Sigmoid colon (tissue), 7 donors: Measurements from ENCODE around the gene NOX5. TPM values are rescaled to one million over a fixed set of nuclear protein-coding genes. Genes with fewer than 3 reads are reported as not detected.

Experiments used
- DNase-seq: peaks from one replicate; pipeline ENCODE4 v3.0.0-alpha.2; 2019
- H3K27ac ChIP-seq, 4 donors: fragments of 200-600 bp; sonication (generic); one replicate each; pipeline ENCODE4 v1.5.1; 2016 to 2019; ENCODE audit warnings: mild to moderate bottlenecking in 1 of 4
- H3K27me3 ChIP-seq, 3 donors: fragments of 200-600 bp; sonication (generic); one replicate each; pipeline ENCODE4 v1.5.1; 2019; ENCODE audit warnings: mild to moderate bottlenecking in 1 of 3
- H3K36me3 ChIP-seq, 4 donors: fragments of 200-600 bp; sonication (generic); one replicate each; pipeline ENCODE4 v1.5.1; 2016 to 2019
- H3K4me1 ChIP-seq, 4 donors: fragments of 200-600 bp; sonication (generic); one replicate each; pipeline ENCODE4 v1.5.1; 2017 to 2019
- H3K4me3 ChIP-seq, 4 donors: fragments of 200-600 bp; sonication (generic); one replicate each; pipeline ENCODE4 v1.5.1; 2017 to 2019; ENCODE audit warnings: mild to moderate bottlenecking in 2 of 4, moderate library complexity in 1 of 4
- H3K9me3 ChIP-seq, 4 donors: fragments of 200-600 bp in 3 of 4; sonication (generic) in 3 of 4; one replicate each; pipeline versions ENCODE4 v1.5.1 to v1.6.1; 2013 to 2019
- EP300 ChIP-seq, 4 donors: sonication (generic); formaldehyde crosslinking; IDR thresholded peaks; one replicate each; pipeline ENCODE4 v1.6.1; 2017; ENCODE audit warnings: antibody characterized with exemption in 4 of 4
- POLR2A ChIP-seq, 2 donors: fragments of 450-650 bp; IDR thresholded peaks; one replicate each; pipeline ENCODE4 v1.6.1; 2016; ENCODE audit warnings: antibody characterized with exemption in 2 of 2, mild to moderate bottlenecking in 2 of 2, moderate library complexity in 2 of 2
- POLR2AphosphoS5 ChIP-seq, 4 donors: sonication (generic); formaldehyde crosslinking; IDR thresholded peaks; one replicate each; pipeline ENCODE4 v1.6.1; 2017; ENCODE audit warnings: antibody characterized with exemption in 4 of 4
- WGBS, 2 donors: extraction: QIAGEN DNeasy Blood & Tissue Kit; methylation state at CpG; one replicate each; pipeline ENCODE4 v1.1.7; 2013; 5-methylcytosine and 5-hydroxymethylcytosine counted together
- intact Hi-C: fragments of 100-400 bp; cut with DNase I; formaldehyde crosslinking; loops from one replicate; pipeline ENCODE4 v1.15.1; 2023
- polyA plus RNA-seq, 3 donors: library from polyadenylated mRNA; stranded (reverse); fragments of 200-250 nt; gene quantifications; one replicate each; pipeline ENCODE4 v1.2.3, GENCODE V29; 2013
- total RNA-seq, 4 donors: library from RNA; depleted of rRNA; stranded (reverse); fragments of >200 nt; gene quantifications; one replicate each; pipeline ENCODE4 v1.1.0, GENCODE V29; 2016
- TF ChIP-seq, protein P1 (sequence below), 4 experiments: fragments of 450-650 bp in 3 of 4; fragments of 200-600 bp in 1 of 4; IDR thresholded peaks; one replicate each; pipeline ENCODE4 v1.5.1; 2016 to 2019; ENCODE audit warnings: antibody characterized with exemption in 4 of 4, mild to moderate bottlenecking in 3 of 4, moderate library complexity in 2 of 4
- donor health status: healthy with polysubstance abuse.
- donor health status: Bipolar disorder and iron deficiency.
- donor health status: healthy.

NOX5 gene
- total and polyA plus RNA-seq, 7 donors: 0.16 to 0.49 (median 0.36) TPM; not detected in 4

- Histone ChIP-seq H3K4me1 (peaks cover 0 to 15% (median 11%) of the 10 kb centered on the region in 4 donors), H3K4me3 (no peak overlapping the region), H3K9me3 (peaks cover 0 to 3% (median 0%) of the 10 kb centered on the region in 4 donors), H3K36me3 (no peaks in the 10 kb centered on the region), H3K27me3 (peaks cover 2 to 34% (median 12%) of the 10 kb centered on the region in 3 donors), H3K27ac (no peak overlapping the region)
- DNase-seq: peak; percentile 9
- TF ChIP-seq, protein P1, sequence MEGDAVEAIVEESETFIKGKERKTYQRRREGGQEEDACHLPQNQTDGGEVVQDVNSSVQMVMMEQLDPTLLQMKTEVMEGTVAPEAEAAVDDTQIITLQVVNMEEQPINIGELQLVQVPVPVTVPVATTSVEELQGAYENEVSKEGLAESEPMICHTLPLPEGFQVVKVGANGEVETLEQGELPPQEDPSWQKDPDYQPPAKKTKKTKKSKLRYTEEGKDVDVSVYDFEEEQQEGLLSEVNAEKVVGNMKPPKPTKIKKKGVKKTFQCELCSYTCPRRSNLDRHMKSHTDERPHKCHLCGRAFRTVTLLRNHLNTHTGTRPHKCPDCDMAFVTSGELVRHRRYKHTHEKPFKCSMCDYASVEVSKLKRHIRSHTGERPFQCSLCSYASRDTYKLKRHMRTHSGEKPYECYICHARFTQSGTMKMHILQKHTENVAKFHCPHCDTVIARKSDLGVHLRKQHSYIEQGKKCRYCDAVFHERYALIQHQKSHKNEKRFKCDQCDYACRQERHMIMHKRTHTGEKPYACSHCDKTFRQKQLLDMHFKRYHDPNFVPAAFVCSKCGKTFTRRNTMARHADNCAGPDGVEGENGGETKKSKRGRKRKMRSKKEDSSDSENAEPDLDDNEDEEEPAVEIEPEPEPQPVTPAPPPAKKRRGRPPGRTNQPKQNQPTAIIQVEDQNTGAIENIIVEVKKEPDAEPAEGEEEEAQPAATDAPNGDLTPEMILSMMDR (IDR thresholded peaks at IDR 0.05): no peak
- no peak for TF ChIP-seq POLR2A (IDR thresholded peaks at IDR 0.05)
- TF ChIP-seq POLR2AphosphoS5 (IDR thresholded peaks at IDR 0.05): no peak
- no peak for TF ChIP-seq EP300 (IDR thresholded peaks at IDR 0.05)
- intact Hi-C loops: no loop called here
- 94 to 97% methylated on average over 2 of the region's 2 CpGs for WGBS, 2 donors
Measured at GRCh38 chr15:69072906-69073305, 58.4 kb downstream of the NOX5 start.

GRCh38 chr15:69074001-69074842 is 59.7 kb downstream of the NOX5 start:
- DNase-seq: peak; percentile 69
- H3K27ac ChIP-seq: peak overlapping the region in 1 of 4 donors; percentile 40
- TF ChIP-seq POLR2AphosphoS5 (IDR thresholded peaks at IDR 0.05) (no peak), POLR2A (IDR thresholded peaks at IDR 0.05) (no peak), EP300 (IDR thresholded peaks at IDR 0.05) (no peak)
- TF ChIP-seq, protein P1 (IDR thresholded peaks at IDR 0.05): no peak
- peaks cover 0 to 15% (median 11%) of the 10 kb centered on the region in 4 donors for H3K4me1 ChIP-seq
- peaks cover 0 to 3% (median 0%) of the 10 kb centered on the region in 4 donors for H3K9me3 ChIP-seq
- peak overlapping the region; percentile 20 to 51 (median 46) for H3K4me3 ChIP-seq
- H3K27me3 ChIP-seq: peaks cover 2 to 34% (median 12%) of the 10 kb centered on the region in 3 donors
- H3K36me3 ChIP-seq: no peaks in the 10 kb centered on the region
- intact Hi-C loops: no loop called here
- WGBS, 2 donors: 1 to 3% methylated on average over 45 of the region's 45 CpGs

DNA sequence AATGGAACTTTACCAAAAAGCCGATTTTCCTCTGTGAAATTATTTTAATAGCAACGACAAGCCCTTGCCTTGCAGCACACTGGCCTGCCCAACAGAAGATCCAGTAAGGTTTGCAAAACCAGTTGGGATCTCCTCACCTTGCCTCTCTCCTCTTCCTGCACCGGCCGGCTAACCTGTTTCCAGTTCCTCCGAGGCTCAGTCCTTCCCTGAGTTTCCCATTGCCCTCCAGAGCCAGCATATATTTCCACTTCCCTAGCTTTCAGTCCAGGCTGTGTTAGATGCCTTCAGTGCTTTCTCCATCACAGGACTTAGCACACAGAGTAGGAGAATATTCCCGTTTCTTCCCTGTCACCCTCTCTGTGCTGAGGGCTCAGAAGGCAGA is 60.3 kb downstream of the NOX5 start:
- intact Hi-C loops: no loop called here
- Histone ChIP-seq H3K27me3 (peaks cover 2 to 34% (median 12%) of the 10 kb centered on the region in 3 donors), H3K27ac (no peak overlapping the region), H3K4me3 (peak overlapping the region in 1 of 4 donors; percentile 51), H3K36me3 (no peaks in the 10 kb centered on the region), H3K4me1 (peaks cover 0 to 15% (median 11%) of the 10 kb centered on the region in 4 donors), H3K9me3 (peaks cover 0 to 3% (median 0%) of the 10 kb centered on the region in 4 donors)
- peak; percentile 27 for DNase-seq
- WGBS, 2 donors: 16 to 51% methylated on average over 6 of the region's 6 CpGs
- no peak for TF ChIP-seq POLR2AphosphoS5 (IDR thresholded peaks at IDR 0.05)
- no peak for TF ChIP-seq POLR2A (IDR thresholded peaks at IDR 0.05)
- TF ChIP-seq, protein P1 (IDR thresholded peaks at IDR 0.05): no peak
- no peak for TF ChIP-seq EP300 (IDR thresholded peaks at IDR 0.05)

- Histone ChIP-seq H3K4me3 (no peak overlapping the region), H3K4me1 (peaks cover 0 to 15% (median 11%) of the 10 kb centered on the region in 4 donors), H3K27me3 (peaks cover 2 to 34% (median 12%) of the 10 kb centered on the region in 3 donors), H3K36me3 (no peaks in the 10 kb centered on the region), H3K27ac (no peak overlapping the region), H3K9me3 (peaks cover 0 to 3% (median 0%) of the 10 kb centered on the region in 4 donors)
- intact Hi-C loops: no loop called here
- TF ChIP-seq, protein P1 (IDR thresholded peaks at IDR 0.05): no peak
- TF ChIP-seq POLR2A (IDR thresholded peaks at IDR 0.05): no peak
- 78 to 87% methylated on average over 5 of the region's 5 CpGs for WGBS, 2 donors
- no peak for DNase-seq
Measured at GRCh38 chr15:69075440-69075839, 60.9 kb downstream of the NOX5 start.
